GM21367 (cell line): ENCODE measurements around the gene KCNE3.

ENCODE experiments used
- ATAC-seq: cut with Tn5 transposase; IDR thresholded peaks from one replicate; pipeline ENCODE4 v1.9.1; 2021; ENCODE audit not compliant: unreplicated experiment

The KCNE3 gene

DNA sequence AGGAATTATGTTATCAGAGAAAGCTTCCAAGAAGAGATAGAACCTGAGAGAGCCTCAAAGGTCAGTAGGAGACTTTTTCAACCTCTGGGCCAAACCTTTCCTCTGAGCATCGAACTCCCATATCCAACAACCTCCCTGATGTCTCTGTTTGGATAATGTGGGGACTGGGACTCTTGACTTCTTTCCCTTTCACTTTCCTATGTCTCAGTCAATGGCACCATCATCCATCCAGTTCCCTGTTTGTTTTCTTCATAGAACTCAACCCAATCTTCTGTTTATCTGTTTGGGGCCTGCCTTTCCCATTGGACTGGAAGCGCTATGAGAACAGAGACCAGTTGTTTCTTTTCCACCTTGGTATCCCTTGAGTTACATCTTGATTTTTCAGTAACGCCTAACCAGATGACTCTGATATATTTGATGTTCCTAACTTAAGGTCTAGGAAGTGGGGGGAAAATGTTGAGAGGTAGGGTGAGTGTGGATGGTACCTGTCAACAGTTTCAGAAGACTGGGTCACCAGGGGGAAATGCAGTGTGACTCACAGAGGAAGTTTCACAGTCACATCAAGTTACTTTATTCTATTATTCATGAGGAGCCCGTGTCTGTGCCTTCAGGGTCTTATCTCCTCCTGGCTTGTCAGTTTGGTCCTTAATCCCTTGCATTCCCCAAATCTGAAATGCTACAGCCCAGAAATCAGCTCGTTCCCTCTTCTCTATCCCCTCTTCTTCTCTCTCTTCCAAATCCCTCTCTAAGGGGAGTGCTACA is 4.5 kb upstream of the KCNE3 start:
- no peak for ATAC-seq

- no peak for ATAC-seq
Measured at GRCh38 chr11:74471037-74471436, 3.7 kb upstream of the KCNE3 start.

GRCh38 chr11:74470526-74470925 is 3.2 kb upstream of the KCNE3 start:
- no peak for ATAC-seq

DNA sequence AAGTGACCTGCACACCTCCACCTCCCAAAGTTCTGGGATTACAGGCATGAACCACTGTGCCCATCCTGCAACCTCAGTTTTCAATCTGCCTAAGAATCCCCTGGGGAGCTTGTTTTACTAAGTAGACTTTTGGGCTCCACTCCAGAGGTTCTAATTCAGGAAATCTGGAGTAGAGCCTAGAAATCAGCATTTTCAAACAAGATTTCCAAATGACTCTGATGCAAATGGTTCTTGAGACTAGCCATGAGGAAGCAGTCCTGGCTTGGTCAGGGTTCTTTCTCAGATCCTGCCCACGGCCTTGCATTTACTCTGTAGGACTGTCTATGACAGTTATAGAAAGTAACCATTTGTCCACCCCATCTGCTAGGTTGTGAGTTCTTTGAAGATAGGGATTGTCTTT is 1.6 kb upstream of the KCNE3 start:
- no peak for ATAC-seq

DNA sequence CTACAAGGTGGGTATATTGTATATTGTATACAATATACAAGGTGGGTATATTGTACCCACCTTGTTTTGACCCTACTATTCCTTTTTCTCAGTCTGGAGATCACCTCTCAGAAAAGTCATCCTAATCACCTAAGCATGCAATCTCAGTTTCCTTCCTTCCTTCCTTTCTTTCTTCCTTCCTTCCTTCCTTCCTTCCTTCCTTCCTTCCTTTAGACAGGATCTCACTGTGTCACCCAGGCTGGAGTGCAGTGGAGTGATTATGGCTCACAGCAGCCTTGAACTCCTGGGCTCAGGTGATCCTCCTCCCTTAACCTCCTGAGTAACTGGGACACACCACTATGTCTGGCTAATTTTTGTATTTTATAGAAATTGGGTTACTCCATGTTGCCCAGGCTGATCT is 1.2 kb upstream of the KCNE3 start:
- ATAC-seq, result no peak

- ATAC-seq, result no peak
Measured at GRCh38 chr11:74468058-74468457, 709 bp upstream of the KCNE3 start.

- ATAC-seq, result no peak
Measured at GRCh38 chr11:74465291-74465708, 2.0 kb downstream of the KCNE3 start.

DNA sequence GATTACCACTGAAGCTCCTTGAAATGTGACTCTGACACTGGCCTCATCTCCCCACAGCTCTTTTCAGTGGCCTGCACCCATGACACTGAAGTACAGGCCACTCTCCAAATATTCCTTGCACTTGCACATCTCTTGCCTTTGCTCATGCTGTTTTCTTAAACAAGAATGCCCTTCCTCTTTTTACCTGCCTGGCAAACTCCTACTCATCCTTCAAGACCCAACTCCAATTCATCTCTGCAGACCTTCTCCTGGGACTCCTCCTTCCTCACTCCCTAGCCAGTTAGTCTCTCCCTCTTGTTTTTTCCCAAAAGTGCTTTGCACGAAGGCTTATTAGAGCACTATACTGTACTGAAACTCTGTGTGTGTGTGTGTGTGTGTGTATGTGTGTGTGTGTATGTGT is 2.6 kb downstream of the KCNE3 start:
- no peak for ATAC-seq

DNA sequence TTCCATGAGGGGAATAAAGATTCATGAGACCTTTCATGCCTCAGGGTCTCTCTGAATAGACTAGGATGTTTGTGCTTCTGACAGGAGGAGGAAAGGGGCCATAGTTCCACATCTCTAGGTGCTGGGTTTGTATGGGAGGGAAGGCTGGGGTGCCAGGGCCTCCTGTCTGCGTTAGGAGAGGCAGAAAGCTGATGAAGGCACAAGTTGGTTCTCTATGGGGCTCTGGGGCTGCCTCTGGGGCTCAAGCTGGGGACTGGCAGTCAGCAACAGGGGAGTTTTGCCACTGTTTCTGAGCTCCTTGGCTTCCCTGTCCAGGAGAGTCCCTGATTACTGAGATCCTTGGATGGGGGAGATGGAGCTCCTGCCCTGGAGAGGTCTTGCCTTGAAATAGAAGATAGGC is 4.1 kb downstream of the KCNE3 start:
- ATAC-seq, result no peak

- ATAC-seq, result no peak
Measured at GRCh38 chr11:74462631-74463030, 4.7 kb downstream of the KCNE3 start.

- no peak for ATAC-seq
Measured at GRCh38 chr11:74462009-74462408, 5.3 kb downstream of the KCNE3 start.

DNA sequence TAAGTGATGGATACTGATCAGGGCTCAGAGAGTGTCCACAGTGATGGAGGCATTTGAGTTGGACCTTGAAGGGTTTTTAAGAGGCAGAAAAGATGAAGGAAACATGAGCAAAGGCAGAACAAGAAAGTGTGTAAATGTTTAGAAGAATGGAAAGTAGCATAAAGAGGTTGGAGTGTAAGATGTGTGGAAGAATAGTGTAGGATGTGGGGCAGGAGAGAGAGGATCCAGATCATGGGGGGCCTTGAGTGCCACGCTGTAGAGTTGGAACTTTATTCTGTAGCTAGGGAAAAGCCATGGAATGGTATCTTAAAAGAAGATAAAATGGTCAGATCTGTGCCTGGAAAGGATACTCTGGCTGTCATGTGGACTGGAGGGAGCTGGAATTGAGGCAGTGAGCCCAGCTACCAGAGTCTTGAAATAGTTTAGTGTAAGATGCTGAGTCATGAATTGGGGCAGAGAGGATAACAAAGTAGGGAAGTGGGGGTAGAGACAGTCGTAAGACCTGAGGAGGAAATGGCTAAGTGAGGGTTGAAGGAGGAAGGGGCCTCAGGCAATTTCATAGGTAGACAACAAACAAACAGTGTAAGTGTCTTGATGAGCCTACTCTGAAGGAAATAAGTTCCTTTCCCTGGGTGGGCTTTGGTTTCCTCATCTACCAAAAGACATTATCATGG is 6.7 kb downstream of the KCNE3 start:
- no peak for ATAC-seq

DNA sequence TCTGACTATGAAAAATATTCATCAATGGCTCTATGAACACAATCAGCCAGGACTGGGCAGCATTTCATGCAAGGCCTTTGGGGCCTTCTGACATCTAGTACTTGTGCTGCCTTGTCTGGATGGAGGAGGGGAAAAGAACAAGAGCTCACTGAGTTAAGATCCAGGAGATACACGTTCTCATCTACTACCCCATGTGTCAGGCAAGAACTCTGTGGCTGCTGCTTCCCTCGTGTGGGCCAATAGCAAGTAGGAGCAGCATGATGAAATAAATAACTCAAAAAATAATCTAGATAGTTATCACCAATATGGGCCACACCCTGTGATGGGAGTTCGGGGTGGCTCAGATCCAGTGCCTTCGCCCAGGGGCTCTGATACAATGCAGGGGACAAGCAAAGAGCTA is 7.3 kb downstream of the KCNE3 start:
- no peak for ATAC-seq

DNA sequence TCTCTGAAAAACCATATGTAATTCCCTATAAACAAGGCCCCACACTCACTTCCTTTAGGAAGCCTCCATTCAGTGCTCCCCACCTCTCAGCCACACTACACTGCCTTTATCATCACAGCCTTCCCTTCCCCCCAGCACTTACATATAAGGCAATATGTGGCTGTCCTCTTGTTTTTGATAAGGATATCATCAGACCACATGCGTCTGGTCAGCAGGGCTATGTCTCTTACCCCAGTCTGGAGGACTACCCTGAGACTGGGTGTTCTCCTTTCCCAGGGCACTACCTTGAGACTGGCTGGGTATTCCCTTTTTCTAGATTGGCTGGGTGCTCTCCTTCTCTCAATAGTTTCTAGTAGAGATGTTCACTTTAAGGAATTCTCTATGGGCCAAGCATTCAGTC is 7.8 kb downstream of the KCNE3 start:
- no peak for ATAC-seq

GRCh38 chr11:74457356-74457755 is 10.0 kb downstream of the KCNE3 start:
- no peak for ATAC-seq

GRCh38 chr11:74453373-74453975 is 13.9 kb downstream of the KCNE3 start:
- ATAC-seq, result no peak

- no peak for ATAC-seq
Measured at GRCh38 chr11:74452366-74452765, 15.0 kb downstream of the KCNE3 start.

- no peak for ATAC-seq
Measured at GRCh38 chr11:74450318-74450717, 17.0 kb downstream of the KCNE3 start.

DNA sequence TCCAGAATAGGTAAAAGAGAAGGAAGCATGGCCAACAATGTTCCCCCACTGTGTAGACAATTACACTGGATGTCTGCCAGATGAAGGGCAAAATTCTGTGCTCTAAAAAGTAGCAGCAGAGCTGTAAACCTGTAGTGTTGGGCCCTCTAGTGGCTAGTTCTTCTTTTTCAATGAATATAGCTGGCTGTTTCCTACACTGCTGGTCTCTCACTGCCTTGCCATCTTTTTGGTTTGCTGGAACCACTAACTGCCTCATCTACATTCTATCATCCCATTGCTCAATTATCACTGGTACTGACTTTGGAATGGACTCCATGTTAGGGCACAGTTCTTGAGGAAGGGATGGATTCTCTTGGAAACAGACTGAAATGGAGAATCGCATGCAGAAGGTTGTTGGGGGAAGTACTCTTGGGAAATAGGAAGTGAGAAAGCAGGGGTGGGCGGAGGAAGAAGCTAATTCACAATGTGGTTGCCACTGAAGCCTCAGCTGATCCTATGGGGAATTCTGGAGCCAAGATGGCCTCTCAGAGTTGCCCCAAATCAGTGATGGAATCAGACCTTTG is 17.9 kb downstream of the KCNE3 start:
- peak; percentile 53 for ATAC-seq

DNA sequence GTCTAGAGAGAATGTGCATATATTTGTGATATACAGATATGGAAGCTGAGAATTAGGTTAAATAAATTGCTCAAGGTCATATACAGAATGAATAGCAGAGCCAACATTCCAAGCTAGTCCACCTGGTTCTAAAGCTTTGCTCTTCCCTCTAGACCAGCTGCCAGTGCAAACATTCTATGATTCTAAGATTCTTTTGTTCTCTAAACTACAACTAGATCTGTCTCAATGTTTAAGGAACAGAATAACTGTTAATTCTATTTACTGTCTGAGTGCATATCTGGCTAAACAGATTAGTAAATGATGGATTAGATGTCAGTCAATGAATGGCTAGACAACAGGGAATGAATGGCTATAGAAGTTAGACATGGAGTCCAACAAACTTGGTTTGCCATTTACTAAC is 19.6 kb downstream of the KCNE3 start:
- no peak for ATAC-seq

GRCh38 chr11:74446532-74446938 is 20.8 kb downstream of the KCNE3 start:
- ATAC-seq, result no peak
